Middle frontal gyrus (tissue), 1 donor: ENCODE results near the gene AMN1.
"Not testable (repeated sequence)": the region's sequence is repeated elsewhere in the genome, so short reads cannot be mapped to it uniquely, and the experiment has no call there.

ENCODE experiments used
- DNase-seq: peaks from one replicate; pipeline ENCODE4 v3.0.0-alpha.2; 2015; ENCODE audit warnings: low spot score; ENCODE audit errors: extremely low spot score

AMN1 gene

DNA sequence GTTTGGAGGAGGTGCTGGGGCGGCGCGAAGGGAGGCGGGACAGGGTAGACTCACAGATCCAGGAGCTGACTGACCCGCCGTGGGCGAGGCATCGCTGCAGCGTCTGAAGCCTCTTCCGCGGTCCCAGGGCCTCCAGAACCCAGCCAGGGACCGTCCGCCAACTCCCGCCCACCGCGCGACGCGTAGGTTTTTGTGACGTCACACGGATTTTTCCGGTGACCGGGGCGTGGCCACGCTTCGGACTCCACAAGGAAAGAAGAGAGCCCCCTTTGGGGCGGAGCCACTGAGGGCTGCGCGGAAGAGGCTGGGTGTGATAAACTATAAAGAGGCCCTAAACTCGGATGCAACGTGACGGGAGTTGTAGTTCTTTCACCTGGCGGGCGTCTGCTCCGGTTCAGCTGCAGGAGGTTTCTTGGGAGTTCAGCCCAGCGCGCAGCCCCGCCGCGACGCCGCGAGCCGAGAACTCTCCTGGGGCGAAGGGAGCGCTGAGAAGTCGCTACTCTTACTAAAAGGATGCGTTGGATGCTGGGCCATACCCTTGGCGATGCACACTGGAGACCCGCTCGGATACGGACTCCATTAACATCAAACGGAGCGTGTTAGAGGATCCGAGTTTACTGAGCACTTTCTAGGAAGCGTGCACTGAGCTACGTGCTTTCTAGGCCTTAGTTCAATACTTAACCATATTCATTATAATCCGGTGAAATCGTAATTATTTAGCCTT, at the start of gene AMN1:
Gene AMN1 (minus strand): TSS at position 105 of the 724 bp plus-strand sequence. CDS start 13 bp downstream, at position 92.
- DNase-seq = peak; percentile 96

DNA sequence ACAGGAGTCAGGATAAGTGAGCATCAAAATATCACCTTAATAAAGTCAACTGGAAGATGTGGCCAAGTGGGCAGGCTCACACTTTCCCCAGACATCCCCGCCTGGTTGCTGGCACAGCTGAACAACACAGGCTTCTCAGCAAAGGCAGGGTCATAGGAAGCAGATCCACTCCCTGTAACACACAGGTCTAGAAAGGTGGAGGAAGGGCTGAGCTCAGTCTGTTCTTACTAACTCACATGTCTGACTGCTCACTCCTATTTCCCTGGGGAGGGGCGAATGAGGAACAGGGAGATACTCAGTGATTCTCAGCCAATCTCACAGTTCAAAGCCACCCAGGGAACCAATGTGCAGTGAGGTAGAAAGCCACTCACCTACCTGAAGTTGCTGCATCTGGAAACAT, 45.0 kb upstream of the AMN1 start:
- DNase-seq = no peak

DNA sequence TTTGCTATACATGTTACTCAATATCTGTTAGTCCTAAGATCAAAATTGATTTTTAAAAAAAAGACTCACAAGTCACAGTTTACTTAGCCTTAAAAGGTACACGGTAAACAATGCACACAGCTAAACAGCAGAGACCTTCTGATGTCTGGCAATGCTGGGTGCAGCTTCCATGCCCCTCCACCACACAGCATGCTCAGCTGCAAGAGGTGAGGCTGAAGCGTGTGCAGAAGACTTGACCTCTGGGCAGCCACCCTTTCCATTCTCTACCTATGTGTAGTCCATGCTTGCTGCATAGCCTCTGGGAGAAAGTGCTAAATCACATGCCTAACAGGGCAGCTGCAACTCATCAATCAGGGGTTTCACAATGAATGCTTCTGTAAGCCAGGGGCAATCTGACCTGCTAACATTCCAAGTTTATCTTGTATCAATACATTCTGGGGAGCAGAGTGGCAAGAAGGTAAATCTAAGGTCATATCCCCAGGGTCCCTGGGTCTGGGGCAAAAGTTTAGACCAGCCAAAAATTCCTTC, 44.5 kb upstream of the AMN1 start:
- no peak for DNase-seq

DNA sequence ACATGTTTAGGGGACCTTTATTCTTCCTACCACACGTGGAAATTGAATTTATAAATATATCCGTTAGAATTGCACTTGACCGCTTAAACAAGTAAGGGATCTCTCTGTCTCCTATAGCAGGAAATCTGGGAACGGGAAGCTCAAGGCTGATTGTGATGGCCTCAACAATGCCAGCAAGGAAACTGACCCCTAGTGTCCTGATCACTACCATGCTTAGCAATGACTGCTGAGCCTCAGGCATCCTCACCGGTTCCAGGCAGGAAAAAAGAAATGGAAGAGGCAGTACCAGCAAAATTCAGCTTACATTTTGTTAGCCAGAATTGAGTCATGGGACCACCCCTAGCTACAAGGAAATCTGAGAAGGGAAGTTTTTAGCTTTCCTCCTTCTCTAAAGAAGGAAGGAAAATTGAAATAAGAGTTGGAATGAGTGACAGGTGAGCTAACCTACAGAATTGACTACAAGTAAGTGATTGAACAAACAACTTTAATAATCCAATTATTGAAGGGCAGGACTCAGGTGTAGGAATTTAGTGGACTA, 43.9 kb upstream of the AMN1 start:
- no peak for DNase-seq

DNA sequence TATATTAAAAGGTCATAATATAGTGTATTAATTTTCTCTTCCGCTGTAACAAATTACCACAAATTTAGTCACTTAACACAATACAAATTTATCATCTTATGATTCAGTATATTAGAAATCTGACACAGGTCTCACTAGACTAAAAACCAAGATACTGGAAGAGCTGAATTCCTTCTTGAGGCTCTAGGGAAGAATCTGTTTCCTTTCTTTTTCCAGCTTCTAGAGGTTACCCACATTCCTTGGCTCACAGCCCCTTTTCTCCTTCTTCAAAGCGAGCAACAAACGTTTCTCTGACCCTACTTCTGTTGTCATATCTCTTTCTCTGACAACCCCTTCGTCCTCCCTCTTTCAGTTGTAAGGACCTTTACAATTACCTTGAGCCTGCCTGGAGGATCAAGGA, 43.4 kb upstream of the AMN1 start:
- DNase-seq = no peak

DNA sequence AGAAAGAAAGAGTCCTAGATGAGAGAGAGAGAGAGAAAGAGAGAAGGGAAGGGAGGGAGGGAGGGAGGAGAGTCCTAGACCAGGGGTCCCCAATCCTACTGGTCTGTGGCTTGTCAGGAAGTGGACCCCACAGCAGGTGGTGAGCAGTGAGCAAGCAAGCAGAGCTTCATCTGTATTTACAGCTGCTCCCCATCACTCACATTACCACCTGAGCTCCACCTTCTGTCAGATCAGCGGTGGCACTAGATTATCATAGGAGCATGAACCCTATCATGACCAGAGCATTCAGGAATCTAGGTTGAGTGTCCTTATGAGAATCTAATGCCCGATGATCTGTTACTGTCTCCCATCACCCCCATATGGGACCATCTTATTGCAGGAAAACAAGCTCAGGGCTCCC, 39.2 kb upstream of the AMN1 start:
- no peak for DNase-seq

DNA sequence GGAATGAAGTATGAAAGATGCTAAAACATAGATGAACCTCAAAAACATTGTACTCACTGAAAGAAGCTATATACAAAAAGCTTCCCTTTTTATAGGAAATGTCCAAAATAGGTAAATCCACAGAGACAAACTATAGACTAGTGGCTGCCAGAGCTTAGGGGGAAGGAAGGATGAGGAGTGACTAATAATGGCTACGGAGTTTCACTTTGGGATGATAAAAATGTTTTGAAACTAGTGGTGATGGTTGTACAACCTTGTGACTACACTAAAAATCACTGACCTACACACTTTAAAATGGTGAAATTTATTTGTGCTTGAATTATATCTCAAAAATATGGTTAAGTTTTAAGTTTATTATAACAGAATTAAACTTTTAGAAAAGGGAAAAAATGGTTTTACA, 37.1 kb upstream of the AMN1 start:
- DNase-seq = no peak

DNA sequence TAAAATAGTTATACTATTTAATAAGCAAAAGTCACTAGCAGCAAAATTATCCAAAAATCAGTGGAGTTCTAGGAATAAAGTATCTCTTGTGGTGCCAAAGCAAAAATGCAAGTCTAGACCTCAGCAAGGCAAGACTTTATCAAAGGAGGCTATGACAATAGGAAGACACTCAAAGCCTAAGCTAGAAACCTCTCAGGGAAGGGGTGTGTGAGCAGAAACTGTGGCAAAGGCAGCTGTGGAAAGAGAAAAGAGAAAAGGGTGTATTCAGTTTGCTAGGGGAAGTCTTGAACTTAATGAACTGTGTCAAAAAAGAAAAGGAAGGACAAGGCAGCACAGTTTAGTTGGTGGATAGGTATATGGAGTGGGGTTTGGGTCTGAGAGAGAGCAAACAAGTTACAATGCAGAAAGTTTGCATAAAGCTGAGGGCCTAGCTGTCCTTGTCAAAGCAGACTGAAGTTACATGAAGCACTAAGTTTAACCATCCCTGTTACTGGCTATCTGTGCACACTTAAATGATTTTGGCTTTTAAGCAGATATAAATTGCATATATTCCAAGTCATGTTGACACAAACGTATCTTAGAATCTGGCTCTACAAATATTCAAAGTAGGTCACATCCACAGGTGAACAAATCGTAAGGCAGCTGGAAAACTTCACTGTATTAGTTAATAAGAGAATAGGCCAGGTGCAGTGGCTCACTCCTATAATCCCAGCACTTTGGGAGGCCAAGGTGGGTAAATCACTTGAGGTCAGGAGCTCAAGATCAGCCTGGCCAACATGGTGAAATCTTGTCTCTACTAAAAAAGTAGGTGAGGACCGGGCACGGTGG, 31.0 kb upstream of the AMN1 start:
- DNase-seq = no peak

DNA sequence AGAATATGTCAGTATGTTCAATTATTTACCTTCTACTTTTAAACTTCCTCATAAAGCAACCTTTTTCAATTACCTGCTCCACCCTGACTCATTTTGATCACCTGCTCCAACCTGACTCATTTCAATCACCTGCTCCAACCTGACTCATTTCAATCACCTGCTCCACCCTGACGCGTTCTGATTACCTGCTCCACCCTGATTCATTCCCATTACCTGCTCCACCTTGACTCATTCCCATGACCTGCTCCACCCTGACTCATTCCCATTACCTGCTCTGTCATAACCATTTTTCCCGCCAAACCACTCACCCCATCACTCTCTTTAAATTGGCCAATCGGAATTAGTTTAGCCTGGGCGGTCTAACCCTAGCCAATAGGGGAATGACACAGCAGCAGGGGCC, 29.5 kb upstream of the AMN1 start:
- DNase-seq = not testable (repeated sequence)

DNA sequence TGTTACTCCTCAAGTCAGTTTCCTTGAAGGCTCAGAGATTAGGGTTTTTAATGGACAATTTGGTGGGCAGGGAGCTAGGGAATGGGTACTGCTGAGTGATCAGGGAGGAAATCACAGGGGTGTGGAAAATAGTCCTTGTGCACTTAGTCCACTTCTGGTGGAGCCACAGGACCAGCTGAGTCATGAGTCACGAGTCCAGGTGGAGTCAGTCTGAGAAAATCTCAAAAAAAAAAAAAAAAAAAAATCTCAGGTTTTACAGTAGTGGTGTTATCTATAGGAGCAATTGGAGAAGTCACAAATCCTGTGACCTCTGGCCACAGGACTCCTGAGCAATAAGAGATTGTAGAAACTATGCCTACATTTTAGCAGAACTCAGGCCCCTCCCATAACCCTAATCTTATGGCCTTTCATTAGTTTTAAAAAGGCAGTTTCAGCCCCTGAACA, 28.2 kb upstream of the AMN1 start:
- DNase-seq = no peak

DNA sequence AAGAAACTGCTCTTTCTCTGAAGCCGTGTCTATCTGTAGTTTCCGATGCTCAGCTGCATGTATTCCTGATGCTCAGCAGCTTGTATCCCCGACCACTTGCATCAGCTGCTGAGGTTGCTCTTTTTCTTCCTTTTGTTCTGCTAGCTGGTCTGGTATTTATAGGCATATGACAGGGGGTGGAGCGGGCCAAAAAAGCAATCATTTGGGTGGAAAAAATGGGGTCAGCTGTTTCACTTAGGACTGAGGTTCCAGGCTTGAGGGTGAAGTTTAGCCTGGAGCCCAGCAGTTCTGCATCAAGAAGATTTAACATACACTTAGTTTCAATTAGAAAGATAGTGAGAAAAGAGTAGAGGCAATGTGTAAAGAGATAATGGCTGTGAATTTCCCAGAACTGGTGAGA, 23.6 kb upstream of the AMN1 start:
- DNase-seq = no peak

DNA sequence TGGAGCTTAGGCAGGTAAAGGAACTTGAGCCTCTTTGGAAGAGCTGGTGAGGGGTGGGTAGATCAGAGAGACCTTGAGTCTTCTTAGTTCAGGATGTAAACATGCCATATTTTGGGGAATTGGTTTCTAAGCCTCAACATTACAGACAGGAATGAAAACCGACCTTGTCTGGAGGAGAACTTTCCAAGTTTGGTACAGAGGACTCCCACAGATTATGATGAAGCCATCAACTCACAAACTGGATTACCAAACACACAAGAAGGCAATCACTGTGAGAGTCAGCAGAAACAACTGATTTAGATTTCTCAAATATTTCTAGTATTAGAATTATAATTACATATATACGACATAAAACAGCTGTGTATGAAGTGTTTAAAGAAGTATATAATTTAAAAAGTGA, 22.3 kb upstream of the AMN1 start:
- no peak for DNase-seq

DNA sequence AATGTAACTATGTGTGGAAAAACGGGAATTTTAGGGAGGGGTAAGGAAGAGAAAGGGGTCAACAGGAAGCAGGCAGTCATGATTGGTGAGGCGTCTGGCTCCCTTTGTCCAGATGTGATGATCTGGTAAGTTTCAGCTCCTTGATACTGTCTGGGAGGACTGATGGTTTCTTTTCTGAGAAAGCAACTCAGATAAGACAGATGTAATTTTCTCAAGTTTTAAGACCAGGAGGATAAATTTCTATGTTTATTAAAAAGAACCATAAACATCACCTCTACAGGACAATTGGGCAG, 21.9 kb upstream of the AMN1 start:
- DNase-seq = no peak

DNA sequence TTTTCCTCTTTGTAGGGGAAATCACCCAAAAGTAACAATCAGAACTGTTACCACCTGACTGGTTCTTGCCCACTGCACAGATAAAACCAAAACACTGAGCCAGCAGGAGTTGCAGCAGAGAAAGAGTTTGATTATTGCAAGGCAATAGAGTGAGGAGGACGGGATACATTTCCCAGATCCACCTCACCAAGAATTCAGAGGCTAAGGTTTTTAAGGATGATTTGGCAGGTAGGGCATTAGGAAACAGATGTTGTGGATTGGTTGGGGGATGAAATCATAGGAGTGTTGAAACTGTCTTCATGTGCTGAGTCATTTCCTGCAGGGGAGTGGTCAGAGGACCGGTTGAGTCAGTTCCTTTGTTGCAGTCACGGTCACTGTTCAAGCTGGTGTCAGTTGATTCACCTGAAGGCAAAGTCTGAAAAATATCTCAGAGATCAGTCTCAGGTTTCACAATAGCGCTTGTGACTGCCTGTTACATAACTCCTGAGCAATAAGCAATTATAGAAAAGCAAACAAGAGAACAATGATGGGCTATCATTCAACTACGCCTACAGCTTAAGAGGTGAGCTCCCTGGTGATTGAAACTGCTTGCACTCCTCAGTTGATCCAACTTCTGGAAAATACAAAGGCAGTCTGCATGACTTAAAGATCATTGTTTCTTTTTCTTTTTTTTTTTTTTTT, 20.3 kb upstream of the AMN1 start:
- DNase-seq = no peak

DNA sequence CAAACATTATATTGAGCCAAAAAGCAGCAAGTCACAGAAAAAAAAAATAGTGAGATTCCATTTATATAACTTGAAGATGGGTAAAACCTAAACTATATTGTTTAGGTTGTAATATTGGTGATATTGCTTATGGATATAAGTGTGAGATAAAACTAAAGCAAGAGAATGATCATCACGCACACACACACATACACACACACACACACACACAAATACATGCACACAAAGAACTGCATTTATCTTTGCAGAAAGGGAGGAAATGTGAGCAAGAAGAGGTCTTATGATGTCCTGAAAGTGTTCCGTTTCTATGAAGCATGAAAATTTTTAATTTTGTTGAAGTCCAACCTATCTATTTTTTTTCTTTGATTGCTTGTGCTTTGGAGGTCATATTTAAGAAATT, 16.4 kb upstream of the AMN1 start:
- DNase-seq = no peak

DNA sequence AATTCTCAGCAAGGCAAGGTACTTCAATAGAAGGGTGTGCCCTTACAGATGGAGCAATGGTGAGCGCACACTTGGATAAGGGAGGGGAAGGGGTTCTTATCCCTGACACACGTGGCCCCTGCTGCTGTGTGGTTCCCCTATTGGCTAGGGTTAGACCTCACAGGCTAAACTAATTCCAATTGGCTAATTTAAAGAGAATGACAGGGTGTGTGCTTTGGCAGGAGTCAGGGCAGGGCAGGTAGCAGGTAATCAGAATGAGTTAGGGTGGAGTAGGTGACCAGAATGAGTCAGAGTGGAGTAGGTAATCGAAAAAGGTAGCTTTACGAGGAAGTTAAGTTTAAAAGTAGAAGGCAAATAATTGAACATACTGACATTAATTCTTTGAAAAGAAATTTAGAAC, 15.5 kb upstream of the AMN1 start:
- DNase-seq = not testable (repeated sequence)

DNA sequence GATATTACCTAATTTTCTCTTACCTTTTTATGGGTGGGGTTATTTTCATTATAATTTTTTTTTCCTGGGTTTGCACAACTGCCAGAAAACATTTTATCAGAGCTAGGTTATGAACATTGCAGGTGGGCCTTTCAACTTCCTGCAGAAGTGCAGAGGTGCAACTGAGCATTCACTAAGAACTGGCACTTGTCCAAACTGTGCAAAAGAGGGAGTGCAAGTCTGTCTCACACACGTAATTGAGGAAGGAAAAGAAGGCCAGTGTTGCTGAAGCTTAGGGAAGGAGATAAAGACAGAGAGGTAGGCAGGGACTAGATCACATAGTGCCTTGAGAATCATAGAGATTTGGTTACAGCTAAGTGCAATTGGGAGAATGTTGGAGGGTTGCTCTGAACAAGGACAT, 14.1 kb upstream of the AMN1 start:
- no peak for DNase-seq

DNA sequence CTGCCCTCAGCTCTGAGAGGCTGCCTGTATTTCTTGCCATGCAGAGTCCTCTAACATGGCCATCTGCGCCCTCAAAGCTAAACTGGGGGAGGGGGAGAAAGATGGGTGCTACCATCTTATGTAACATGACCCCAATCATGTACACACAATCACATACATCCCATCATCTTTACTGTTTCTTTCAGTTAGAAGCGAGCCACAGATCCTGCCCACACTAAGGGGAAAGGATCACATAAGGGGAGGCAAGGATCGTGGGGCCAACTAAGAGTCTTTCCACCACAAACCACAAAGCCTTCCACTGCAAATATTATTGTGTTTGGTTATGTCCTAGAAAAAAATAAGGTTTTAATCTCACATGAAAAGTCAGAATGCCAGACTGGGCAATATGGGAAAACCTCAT, 11.8 kb upstream of the AMN1 start:
- no peak for DNase-seq

DNA sequence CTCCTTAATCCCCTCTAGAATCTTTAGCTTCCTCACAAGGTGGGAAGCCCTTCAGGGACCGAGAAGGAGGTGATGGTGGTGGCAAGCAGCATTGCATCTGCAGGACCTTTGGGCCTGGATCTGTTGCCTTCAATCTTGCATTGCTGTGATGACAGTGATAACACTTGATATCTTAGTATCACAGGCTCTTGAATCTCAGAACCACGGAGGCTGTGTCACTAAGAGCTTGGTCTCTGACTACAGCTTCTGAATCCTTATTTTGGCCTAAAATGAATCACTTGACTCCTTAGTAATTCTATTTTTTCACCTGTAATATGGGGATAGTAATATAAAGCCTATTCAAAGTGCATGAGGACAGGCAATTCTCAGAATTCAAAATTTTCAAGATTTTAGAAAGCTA, 8.9 kb upstream of the AMN1 start:
- DNase-seq = no peak

DNA sequence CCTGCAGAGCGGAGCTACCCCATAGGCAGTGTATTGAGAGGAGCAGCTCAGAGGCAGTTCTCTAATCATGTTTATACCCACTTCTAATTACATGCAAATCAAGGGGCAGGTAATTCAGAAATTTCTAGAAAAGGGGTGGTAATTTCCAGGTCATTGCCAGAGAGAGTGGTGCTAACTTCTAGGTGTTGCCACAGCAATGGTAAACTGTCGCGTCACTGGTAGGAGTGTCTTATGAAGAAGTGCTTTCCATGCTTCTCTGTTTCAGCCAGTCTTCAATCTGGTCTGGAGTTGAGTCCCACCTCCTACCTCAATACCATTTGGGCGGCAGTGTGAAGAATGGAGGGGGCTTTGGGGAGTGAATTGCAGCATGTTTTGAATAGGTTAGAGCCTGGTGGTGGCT, 8.5 kb upstream of the AMN1 start:
- DNase-seq = no peak

DNA sequence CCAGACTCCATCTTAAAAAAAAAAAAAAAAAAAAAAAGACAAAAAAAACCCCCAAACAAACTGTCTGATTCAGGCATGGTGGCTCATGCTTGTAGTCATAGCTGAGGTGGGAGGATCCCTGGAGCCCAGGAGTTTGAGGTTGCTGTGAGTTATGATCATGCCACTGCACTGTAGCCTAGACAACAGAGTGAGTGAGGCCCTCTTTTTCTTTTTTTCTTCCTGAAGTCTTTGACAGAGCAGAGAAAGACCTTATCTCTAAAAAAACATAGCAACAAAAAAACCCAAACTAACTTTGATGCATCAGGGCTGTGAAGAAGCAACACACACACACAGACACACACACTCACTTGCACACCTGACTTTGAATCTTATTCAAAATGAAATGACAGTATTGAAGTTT, 7.7 kb upstream of the AMN1 start:
- DNase-seq = no peak
